ENCODE results near the gene PHETA2.

- TF ChIP-seq, protein P1, sequence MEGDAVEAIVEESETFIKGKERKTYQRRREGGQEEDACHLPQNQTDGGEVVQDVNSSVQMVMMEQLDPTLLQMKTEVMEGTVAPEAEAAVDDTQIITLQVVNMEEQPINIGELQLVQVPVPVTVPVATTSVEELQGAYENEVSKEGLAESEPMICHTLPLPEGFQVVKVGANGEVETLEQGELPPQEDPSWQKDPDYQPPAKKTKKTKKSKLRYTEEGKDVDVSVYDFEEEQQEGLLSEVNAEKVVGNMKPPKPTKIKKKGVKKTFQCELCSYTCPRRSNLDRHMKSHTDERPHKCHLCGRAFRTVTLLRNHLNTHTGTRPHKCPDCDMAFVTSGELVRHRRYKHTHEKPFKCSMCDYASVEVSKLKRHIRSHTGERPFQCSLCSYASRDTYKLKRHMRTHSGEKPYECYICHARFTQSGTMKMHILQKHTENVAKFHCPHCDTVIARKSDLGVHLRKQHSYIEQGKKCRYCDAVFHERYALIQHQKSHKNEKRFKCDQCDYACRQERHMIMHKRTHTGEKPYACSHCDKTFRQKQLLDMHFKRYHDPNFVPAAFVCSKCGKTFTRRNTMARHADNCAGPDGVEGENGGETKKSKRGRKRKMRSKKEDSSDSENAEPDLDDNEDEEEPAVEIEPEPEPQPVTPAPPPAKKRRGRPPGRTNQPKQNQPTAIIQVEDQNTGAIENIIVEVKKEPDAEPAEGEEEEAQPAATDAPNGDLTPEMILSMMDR (IDR thresholded peaks at IDR 0.05), result no peak
- TF ChIP-seq POLR2A (IDR thresholded peaks at IDR 0.05) (no peak), POLR2AphosphoS5 (IDR thresholded peaks at IDR 0.05) (no peak), EP300 (IDR thresholded peaks at IDR 0.05) (no peak)
Measured at GRCh38 chr22:42056757-42057511, 17.1 kb upstream of the PHETA2 start.
